GM13977 (cell line): ENCODE results near the gene CARMIL1.

ENCODE experiments used
- DNase-seq: peaks from one replicate; pipeline ENCODE4 v3.0.0; 2012; ENCODE audit warnings: low spot score
- in situ Hi-C: fragments of 300-500 bp; cut with MboI; formaldehyde crosslinking; loops from one replicate; pipeline ENCODE4 v1.12.0; 2022; ENCODE audit warnings: low sequenced_read_pairs, low pct_unique_long_range_greater_than_20kb, mixed read lengths, inconsistent platforms; ENCODE audit not compliant: unreplicated experiment
- TF ChIP-seq, protein P1 (sequence below): IDR thresholded peaks from 2 replicates; pipeline ENCODE4 v1.5.1; 2012; ENCODE audit warnings: mild to moderate bottlenecking, control low read depth; ENCODE audit not compliant: insufficient read depth; ENCODE audit errors: extremely low read depth, missing control alignments

CARMIL1 gene

DNA sequence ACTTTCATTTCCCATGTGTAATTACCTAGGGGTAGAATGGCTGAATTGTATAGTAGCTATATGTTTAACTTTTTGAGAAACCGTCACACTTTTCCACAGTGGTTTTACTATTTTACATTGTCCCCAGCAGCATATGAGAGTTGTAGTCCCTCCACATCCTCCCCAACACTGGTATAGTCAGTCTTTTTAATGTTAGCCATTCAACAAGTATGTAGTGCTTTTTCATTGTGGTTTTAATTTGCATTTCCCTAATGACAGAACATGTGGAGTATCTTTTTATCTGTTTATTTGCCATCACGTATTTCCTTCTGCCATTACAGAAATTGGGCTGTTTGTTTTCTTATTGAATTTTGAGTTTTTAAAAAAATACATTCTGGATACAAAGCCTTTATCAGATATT, 148.4 kb downstream of the CARMIL1 start:
- DNase-seq: no peak
- TF ChIP-seq, protein P1, sequence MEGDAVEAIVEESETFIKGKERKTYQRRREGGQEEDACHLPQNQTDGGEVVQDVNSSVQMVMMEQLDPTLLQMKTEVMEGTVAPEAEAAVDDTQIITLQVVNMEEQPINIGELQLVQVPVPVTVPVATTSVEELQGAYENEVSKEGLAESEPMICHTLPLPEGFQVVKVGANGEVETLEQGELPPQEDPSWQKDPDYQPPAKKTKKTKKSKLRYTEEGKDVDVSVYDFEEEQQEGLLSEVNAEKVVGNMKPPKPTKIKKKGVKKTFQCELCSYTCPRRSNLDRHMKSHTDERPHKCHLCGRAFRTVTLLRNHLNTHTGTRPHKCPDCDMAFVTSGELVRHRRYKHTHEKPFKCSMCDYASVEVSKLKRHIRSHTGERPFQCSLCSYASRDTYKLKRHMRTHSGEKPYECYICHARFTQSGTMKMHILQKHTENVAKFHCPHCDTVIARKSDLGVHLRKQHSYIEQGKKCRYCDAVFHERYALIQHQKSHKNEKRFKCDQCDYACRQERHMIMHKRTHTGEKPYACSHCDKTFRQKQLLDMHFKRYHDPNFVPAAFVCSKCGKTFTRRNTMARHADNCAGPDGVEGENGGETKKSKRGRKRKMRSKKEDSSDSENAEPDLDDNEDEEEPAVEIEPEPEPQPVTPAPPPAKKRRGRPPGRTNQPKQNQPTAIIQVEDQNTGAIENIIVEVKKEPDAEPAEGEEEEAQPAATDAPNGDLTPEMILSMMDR: no peak
- in situ Hi-C loops: no loop called here

DNA sequence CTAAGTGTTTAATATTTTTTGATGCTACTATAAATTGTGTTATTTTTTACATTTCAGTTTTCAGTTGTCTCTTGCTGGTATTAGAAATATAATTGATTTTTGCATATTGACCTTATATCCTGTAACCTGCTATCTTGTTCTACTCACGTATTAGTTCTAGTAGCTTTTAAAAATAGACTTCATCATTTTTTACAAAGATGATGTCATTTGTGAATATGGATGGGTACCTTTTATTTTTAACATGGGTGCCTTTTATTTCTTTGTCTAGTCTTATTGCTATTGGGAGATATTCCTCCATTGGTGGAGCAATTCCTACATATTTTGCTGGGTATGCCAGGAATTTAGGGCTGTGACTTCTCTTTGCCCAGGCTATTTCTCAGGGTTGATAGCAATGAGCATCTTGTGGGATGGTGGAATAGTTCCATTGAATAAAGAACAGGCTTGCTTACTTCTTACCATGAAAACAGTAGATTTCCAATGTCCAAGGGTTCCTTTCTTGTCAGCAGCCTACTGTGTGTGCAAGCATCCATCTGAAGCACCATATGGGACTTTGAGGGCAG, 149.7 kb downstream of the CARMIL1 start:
- in situ Hi-C loops: no loop called here
- TF ChIP-seq, protein P1: no peak
- no peak for DNase-seq

DNA sequence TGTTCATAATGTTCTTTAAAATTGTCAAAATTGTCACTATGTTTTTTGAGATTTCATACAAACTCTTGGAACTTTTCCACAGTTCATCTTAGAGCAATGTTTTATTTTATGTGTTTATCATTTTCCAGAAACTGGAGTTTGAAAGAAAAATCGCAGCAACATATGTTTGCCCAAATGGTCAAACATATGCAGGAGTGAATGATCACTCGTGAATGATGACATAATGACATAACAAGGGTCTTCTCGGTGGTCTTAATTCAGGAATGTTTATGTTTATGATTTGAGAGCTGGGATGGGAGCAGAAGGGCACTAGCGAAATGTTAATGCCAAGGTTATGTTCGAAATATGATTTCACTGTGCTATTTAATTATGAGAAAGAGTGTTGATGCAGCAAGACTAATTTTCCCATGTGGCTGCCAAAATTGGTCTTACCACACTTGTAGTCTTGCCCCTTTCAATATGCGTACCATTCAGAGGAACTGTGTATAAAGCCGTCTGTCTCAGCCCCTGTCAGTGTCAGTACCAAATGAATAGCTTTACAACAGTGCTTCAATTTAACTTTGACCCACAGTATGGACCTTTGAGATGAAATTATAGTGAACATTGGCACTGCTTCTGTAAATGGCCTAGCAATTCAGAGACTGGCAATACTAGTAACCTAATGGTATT, 152.3 kb downstream of the CARMIL1 start:
- DNase-seq: no peak
- TF ChIP-seq, protein P1: no peak
- in situ Hi-C loops: no loop called here

DNA sequence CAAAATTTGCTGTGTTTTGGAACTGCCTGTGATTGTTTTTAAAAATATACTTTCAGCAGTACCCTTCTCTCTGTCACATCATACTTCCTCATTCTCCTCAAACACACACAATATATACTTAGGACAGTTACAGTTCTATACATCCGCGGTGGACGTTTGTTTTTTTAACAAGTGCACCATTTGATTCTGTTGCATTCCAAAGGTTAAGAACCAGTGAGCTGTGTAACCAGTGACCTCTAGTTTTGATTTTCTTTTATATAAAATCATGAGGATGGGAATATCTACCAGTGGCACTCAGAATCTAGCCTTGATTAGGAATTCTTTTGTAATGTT, 152.8 kb downstream of the CARMIL1 start:
- TF ChIP-seq, protein P1: no peak
- DNase-seq: no peak
- in situ Hi-C loops: no loop called here

DNA sequence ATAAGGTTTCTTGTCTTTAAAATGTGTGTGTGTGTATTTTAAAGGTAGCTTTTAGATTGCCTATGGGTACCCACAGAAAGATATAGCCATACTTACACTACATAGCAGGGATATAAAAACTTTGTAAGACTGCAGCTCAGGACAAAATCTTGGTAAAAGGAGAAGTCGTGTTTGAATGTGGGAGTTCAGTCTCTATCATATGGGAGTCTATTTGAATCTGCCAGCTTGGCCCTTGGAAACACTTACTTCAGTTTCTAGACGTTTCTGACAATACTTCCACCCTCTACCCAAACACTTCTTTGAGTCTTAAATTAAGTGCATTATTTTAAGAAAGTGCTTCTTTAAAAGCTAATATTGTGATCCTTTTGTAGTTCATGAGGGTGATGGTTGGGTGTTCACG, 155.7 kb downstream of the CARMIL1 start:
- no peak for DNase-seq
- in situ Hi-C loops: no loop called here

DNA sequence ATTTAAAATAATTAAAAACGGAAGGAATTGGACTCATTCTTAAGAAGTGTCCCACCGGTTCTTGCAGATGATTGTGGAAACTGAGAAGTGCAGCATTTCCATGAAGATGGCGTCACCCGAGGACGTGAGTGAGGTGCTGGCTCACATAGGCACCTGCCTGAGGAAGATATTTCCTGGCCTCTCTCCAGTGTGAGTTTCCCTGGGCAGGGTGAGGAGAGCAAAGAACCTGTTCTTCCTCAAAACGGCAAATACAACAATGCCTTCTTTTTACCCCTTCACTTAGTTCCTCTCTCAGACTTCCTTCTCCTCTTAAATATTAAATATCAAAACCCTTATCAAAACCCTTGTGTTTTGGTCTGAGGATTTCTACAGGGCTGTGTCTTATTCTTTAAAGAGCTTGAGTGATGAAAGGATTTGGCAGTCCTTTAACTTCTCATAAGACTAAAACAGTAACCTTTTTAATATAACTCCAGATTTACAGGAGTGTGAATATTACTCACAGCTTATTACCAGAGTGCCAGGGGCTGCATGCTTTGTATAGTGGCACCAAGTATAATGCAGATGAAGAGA, 156.3 kb downstream of the CARMIL1 start:
- in situ Hi-C loops: no loop called here
- DNase-seq: no peak
- TF ChIP-seq, protein P1: no peak

More for the DNA sequence above, 155.7 kb downstream of the CARMIL1 start:
- TF ChIP-seq, protein P1: no peak
